Ascending aorta (tissue), 2 donors: ENCODE data around the gene TCAP. TPM values are rescaled to one million over a fixed set of nuclear protein-coding genes. Genes with fewer than 3 reads are reported as not detected.

Experiments
- DNase-seq, 2 donors: peaks; one replicate each; pipeline ENCODE4 v3.0.0-alpha.2; 2019; ENCODE audit warnings: low spot score in 2 of 2
- H3K27ac ChIP-seq, 2 donors: fragments of 200-600 bp; sonication (generic); one replicate each; pipeline ENCODE4 v1.5.1; 2016 to 2017; ENCODE audit warnings: mild to moderate bottlenecking in 1 of 2
- H3K27me3 ChIP-seq: fragments of 200-600 bp; sonication (generic); one replicate; pipeline ENCODE4 v1.5.1; 2017
- H3K36me3 ChIP-seq, 2 donors: fragments of 200-600 bp; sonication (generic); one replicate each; pipeline ENCODE4 v1.5.1; 2016
- H3K4me1 ChIP-seq, 2 donors: fragments of 200-600 bp; sonication (generic); one replicate each; pipeline ENCODE4 v1.5.1; 2016 to 2017; ENCODE audit warnings: mild to moderate bottlenecking in 1 of 2
- H3K4me3 ChIP-seq, 2 donors: fragments of 200-600 bp; sonication (generic); one replicate each; pipeline ENCODE4 v1.5.1; 2016 to 2017; ENCODE audit warnings: mild to moderate bottlenecking in 1 of 2
- H3K9me3 ChIP-seq, 2 donors: fragments of 200-600 bp; sonication (generic); one replicate each; pipeline ENCODE4 v1.5.1; 2016
- CTCF ChIP-seq, 3 experiments: fragments of 200-600 bp in 2 of 3; fragments of 450-650 bp in 1 of 3; sonication (generic) in 2 of 3; IDR thresholded peaks; one replicate each; pipeline ENCODE4 v1.5.1; 2016 to 2019; ENCODE audit warnings: antibody characterized with exemption in 3 of 3, mild to moderate bottlenecking in 1 of 3, moderate library complexity in 1 of 3
- intact Hi-C: fragments of 100-400 bp; cut with DNase I; formaldehyde crosslinking; loops from one replicate; pipeline ENCODE4 v1.15.1; 2023
- total RNA-seq: library from RNA; depleted of rRNA; stranded (reverse); fragments of >200 nt; gene quantifications from one replicate; pipeline ENCODE4 v1.1.0, GENCODE V29; 2016

Gene TCAP
- total RNA-seq, 1 donor from 2014 or later, result not detected

- TF ChIP-seq CTCF (IDR thresholded peaks at IDR 0.05), result no peak
- Histone ChIP-seq H3K9me3 (no peaks in the 10 kb centered on the region), H3K36me3 (no peaks in the 10 kb centered on the region), H3K4me3 (no peak overlapping the region), H3K27me3 (no peaks in the 10 kb centered on the region), H3K27ac (no peak overlapping the region), H3K4me1 (peaks cover 11 to 17% of the 10 kb centered on the region in 2 donors)
- intact Hi-C loops, result loop anchor here (1.0 to 2.0 kb wide), 2 partner anchors 10 to 33 kb away; no protein-coding TSS in a partner anchor
- DNase-seq, result no peak
Measured at GRCh38 chr17:39633570-39634183, 31.5 kb upstream of the TCAP start.

GRCh38 chr17:39634384-39634871 is 30.7 kb upstream of the TCAP start:
- Histone ChIP-seq H3K4me3 (no peak overlapping the region), H3K9me3 (no peaks in the 10 kb centered on the region), H3K27me3 (no peaks in the 10 kb centered on the region), H3K4me1 (peaks cover 11 to 23% of the 10 kb centered on the region in 2 donors), H3K36me3 (no peaks in the 10 kb centered on the region), H3K27ac (no peak overlapping the region)
- DNase-seq, result no peak
- intact Hi-C loops, result loop anchor here (1.0 to 2.0 kb wide), 2 partner anchors 11 to 32 kb away; no protein-coding TSS in a partner anchor
- TF ChIP-seq CTCF (IDR thresholded peaks at IDR 0.05), result peak; percentile 58 to 72 (median 72)

GRCh38 chr17:39635614-39636176 is 29.5 kb upstream of the TCAP start:
- Histone ChIP-seq H3K27me3 (no peaks in the 10 kb centered on the region), H3K4me1 (peaks cover 11 to 27% of the 10 kb centered on the region in 2 donors), H3K9me3 (no peaks in the 10 kb centered on the region), H3K4me3 (no peak overlapping the region), H3K27ac (peak overlapping the region in 1 of 2 donors; percentile 83), H3K36me3 (no peaks in the 10 kb centered on the region)
- intact Hi-C loops, result loop anchor here (2.0 to 5.0 kb wide), 3 partner anchors 31 to 117 kb away; partner anchors contain the start of gene MIEN1
- TF ChIP-seq CTCF (IDR thresholded peaks at IDR 0.05), result no peak
- DNase-seq, result no peak

GRCh38 chr17:39636587-39636926 is 28.6 kb upstream of the TCAP start:
- Histone ChIP-seq H3K4me1 (peaks cover 11 to 27% of the 10 kb centered on the region in 2 donors), H3K36me3 (no peaks in the 10 kb centered on the region), H3K27me3 (no peaks in the 10 kb centered on the region), H3K9me3 (no peaks in the 10 kb centered on the region), H3K27ac (peak overlapping the region; percentile 83 to 89), H3K4me3 (peak overlapping the region; percentile 68 to 84)
- intact Hi-C loops, result loop anchor here (5.0 kb wide), 2 partner anchors 96 to 116 kb away; partner anchors contain the start of gene MIEN1
- TF ChIP-seq CTCF (IDR thresholded peaks at IDR 0.05), result no peak
- no peak for DNase-seq

GRCh38 chr17:39636927-39637736 is 28.0 kb upstream of the TCAP start, which contains the start of gene STARD3:
STARD3 (plus strand) TSS chr17:39637144; CDS start chr17:39653532, 16,388 bp downstream.
- intact Hi-C loops, result loop anchor here (5.0 kb wide), 2 partner anchors 95 to 115 kb away; partner anchors contain the start of gene MIEN1
- DNase-seq, result peak; percentile 63 to 93
- no peaks in the 10 kb centered on the region for H3K36me3 ChIP-seq
- no peaks in the 10 kb centered on the region for H3K9me3 ChIP-seq
- H3K4me1 ChIP-seq, result peaks cover 11 to 27% of the 10 kb centered on the region in 2 donors
- peak within 1 kb of the TSS; percentile 68 to 84 for H3K4me3 ChIP-seq
- TF ChIP-seq CTCF (IDR thresholded peaks at IDR 0.05), result peak; percentile 13 to 34 (median 14)
- no peaks in the 10 kb centered on the region for H3K27me3 ChIP-seq
- H3K27ac ChIP-seq, result peak within 1 kb of the TSS; percentile 83 to 89
